HG03342 (cell line): ENCODE data around the gene RADIL.

ENCODE experiments used
- ATAC-seq: cut with Tn5 transposase; IDR thresholded peaks from one replicate; pipeline ENCODE4 v1.9.1; 2021; ENCODE audit warnings: mild to moderate bottlenecking, moderate library complexity; ENCODE audit not compliant: unreplicated experiment

Gene RADIL

GRCh38 chr7:4884164-4884563 is 648 bp upstream of the RADIL start:
- no peak for ATAC-seq

- ATAC-seq, result no peak
Measured at GRCh38 chr7:4883033-4883371, 514 bp downstream of the RADIL start.

GRCh38 chr7:4882169-4883032 is 1.1 kb downstream of the RADIL start:
- no peak for ATAC-seq

- ATAC-seq, result no peak
Measured at GRCh38 chr7:4880218-4880617, 3.3 kb downstream of the RADIL start.

GRCh38 chr7:4879396-4880081 is 4.0 kb downstream of the RADIL start:
- no peak for ATAC-seq

- no peak for ATAC-seq
Measured at GRCh38 chr7:4878336-4879335, 4.9 kb downstream of the RADIL start.

GRCh38 chr7:4876586-4876985 is 6.9 kb downstream of the RADIL start:
- ATAC-seq, result no peak

GRCh38 chr7:4875391-4875790 is 8.1 kb downstream of the RADIL start:
- ATAC-seq, result no peak

GRCh38 chr7:4873071-4873944 is 10.2 kb downstream of the RADIL start:
- ATAC-seq, result no peak

GRCh38 chr7:4871930-4872675 is 11.4 kb downstream of the RADIL start:
- ATAC-seq, result no peak

GRCh38 chr7:4871056-4871680 is 12.3 kb downstream of the RADIL start:
- no peak for ATAC-seq

GRCh38 chr7:4868493-4868892 is 15.0 kb downstream of the RADIL start:
- no peak for ATAC-seq

- no peak for ATAC-seq
Measured at GRCh38 chr7:4866528-4867496, 16.7 kb downstream of the RADIL start.

- ATAC-seq, result no peak
Measured at GRCh38 chr7:4862156-4862555, 21.4 kb downstream of the RADIL start.

- no peak for ATAC-seq
Measured at GRCh38 chr7:4861673-4862072, 21.8 kb downstream of the RADIL start, which contains the start of gene PAPOLB. Gene PAPOLB, minus strand, starts transcription at chr7:4862030. Its CDS starts 220 bp downstream, at chr7:4861810.

- ATAC-seq, result no peak
Measured at GRCh38 chr7:4861227-4861626, 22.3 kb downstream of the RADIL start.

- ATAC-seq, result no peak
Measured at GRCh38 chr7:4857189-4857588, 26.3 kb downstream of the RADIL start.
